ENCODE data around the gene MRGPRF. TPM values are rescaled to one million over a fixed set of nuclear protein-coding genes. Genes with fewer than 3 reads are reported as not detected.

Gene MRGPRF
- total RNA-seq, 1 experiment from 2014 or later: 0.76 TPM

- RAD21 ChIA-PET (ENCODE audit: low non-redundant PET in 1 of 2, low total read pairs in 2 of 2, uncharacterized antibody in 2 of 2, unreplicated experiment in 2 of 2): no interaction called here
- no peaks in the 10 kb centered on the region for H3K79me2 ChIP-seq (ENCODE audit: insufficient read depth, low read length)
- CTCF ChIA-PET: interaction anchor here (1.0 kb wide), 1 partner anchor 22 kb away, joined by 3 read pairs; no protein-coding TSS in a partner anchor
- intact Hi-C loops (cut with micrococcal nuclease): no loop called here
- no peak for DNase-seq (ENCODE audit: low read depth, low spot score)
- H4K20me1 ChIP-seq (ENCODE audit: insufficient read depth): no peaks in the 10 kb centered on the region
- POLR2A ChIA-PET: no interaction called here
- no peaks in the 10 kb centered on the region for H3K9me3 ChIP-seq (ENCODE audit: control insufficient read depth in 1 of 2, insufficient read depth in 1 of 2, low read depth in 1 of 2, low read length in 2 of 2)
- no peak overlapping the region for H3K4me3 ChIP-seq (replicated peaks in 1 of 2; ENCODE audit: low read depth in 1 of 2, low read length in 2 of 2)
- no peaks in the 10 kb centered on the region for H3K4me1 ChIP-seq (ENCODE audit: control insufficient read depth in 1 of 2, insufficient read depth in 2 of 2, low read length in 2 of 2)
- no peaks in the 10 kb centered on the region for H3K36me3 ChIP-seq (ENCODE audit: control insufficient read depth in 1 of 2, insufficient read depth in 2 of 2, low read length in 2 of 2)
- BruUV-seq (replicated peaks): no TSS peak
- H3K27me3 ChIP-seq (ENCODE audit: insufficient read depth, low read length): no peaks in the 10 kb centered on the region
- no peak overlapping the region for H3K27ac ChIP-seq (ENCODE audit: low read depth, low read length)
- H2AFZ ChIP-seq (ENCODE audit: low read depth, low read length, poor library complexity, severe bottlenecking): no peak overlapping the region
- no peaks in the 10 kb centered on the region for H3K9me2 ChIP-seq (ENCODE audit: insufficient read depth)
- no peak overlapping the region for H3K9ac ChIP-seq (ENCODE audit: low read length)
- H3K4me2 ChIP-seq (ENCODE audit: low read length): no peak overlapping the region
- no peak for TF ChIP-seq JUND (IDR thresholded peaks at IDR 0.05)
- TF ChIP-seq, protein P1, sequence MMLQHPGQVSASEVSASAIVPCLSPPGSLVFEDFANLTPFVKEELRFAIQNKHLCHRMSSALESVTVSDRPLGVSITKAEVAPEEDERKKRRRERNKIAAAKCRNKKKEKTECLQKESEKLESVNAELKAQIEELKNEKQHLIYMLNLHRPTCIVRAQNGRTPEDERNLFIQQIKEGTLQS (IDR thresholded peaks at IDR 0.05): no peak
- TF ChIP-seq REST (IDR thresholded peaks at IDR 0.05; ENCODE audit: low read depth): no peak
- TF ChIP-seq SIN3A (IDR thresholded peaks at IDR 0.05; ENCODE audit: low read depth): no peak
- TF ChIP-seq CEBPB (IDR thresholded peaks at IDR 0.05; ENCODE audit: low read depth): no peak
- TF ChIP-seq SRF (IDR thresholded peaks at IDR 0.05; ENCODE audit: low read depth): no peak
- TF ChIP-seq, protein P2, sequence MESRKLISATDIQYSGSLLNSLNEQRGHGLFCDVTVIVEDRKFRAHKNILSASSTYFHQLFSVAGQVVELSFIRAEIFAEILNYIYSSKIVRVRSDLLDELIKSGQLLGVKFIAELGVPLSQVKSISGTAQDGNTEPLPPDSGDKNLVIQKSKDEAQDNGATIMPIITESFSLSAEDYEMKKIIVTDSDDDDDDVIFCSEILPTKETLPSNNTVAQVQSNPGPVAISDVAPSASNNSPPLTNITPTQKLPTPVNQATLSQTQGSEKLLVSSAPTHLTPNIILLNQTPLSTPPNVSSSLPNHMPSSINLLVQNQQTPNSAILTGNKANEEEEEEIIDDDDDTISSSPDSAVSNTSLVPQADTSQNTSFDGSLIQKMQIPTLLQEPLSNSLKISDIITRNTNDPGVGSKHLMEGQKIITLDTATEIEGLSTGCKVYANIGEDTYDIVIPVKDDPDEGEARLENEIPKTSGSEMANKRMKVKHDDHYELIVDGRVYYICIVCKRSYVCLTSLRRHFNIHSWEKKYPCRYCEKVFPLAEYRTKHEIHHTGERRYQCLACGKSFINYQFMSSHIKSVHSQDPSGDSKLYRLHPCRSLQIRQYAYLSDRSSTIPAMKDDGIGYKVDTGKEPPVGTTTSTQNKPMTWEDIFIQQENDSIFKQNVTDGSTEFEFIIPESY (IDR thresholded peaks at IDR 0.05; ENCODE audit: extremely low read depth, insufficient replicate concordance, low read length): no peak
- TF ChIP-seq MAX (IDR thresholded peaks at IDR 0.05): no peak
- no peak for TF ChIP-seq ZFX (IDR thresholded peaks at IDR 0.05)
- no peak for TF ChIP-seq POLR2A (IDR thresholded peaks at IDR 0.05; ENCODE audit: borderline replicate concordance, extremely low read depth, insufficient read depth, insufficient read length)
- no peak for TF ChIP-seq ZNF274 (IDR thresholded peaks at IDR 0.05; ENCODE audit: low read depth, low read length)
- no peak for TF ChIP-seq FOSL1 (IDR thresholded peaks at IDR 0.05; ENCODE audit: low read depth)
- TF ChIP-seq, protein P3, sequence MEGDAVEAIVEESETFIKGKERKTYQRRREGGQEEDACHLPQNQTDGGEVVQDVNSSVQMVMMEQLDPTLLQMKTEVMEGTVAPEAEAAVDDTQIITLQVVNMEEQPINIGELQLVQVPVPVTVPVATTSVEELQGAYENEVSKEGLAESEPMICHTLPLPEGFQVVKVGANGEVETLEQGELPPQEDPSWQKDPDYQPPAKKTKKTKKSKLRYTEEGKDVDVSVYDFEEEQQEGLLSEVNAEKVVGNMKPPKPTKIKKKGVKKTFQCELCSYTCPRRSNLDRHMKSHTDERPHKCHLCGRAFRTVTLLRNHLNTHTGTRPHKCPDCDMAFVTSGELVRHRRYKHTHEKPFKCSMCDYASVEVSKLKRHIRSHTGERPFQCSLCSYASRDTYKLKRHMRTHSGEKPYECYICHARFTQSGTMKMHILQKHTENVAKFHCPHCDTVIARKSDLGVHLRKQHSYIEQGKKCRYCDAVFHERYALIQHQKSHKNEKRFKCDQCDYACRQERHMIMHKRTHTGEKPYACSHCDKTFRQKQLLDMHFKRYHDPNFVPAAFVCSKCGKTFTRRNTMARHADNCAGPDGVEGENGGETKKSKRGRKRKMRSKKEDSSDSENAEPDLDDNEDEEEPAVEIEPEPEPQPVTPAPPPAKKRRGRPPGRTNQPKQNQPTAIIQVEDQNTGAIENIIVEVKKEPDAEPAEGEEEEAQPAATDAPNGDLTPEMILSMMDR (IDR thresholded peaks at IDR 0.05 in 2 of 3, conservative IDR thresholded peaks at IDR 0.05 in 1 of 3; ENCODE audit: borderline replicate concordance in 1 of 3, insufficient read depth in 1 of 3, low read depth in 2 of 3, low read length in 2 of 3): no peak
- TF ChIP-seq RAD21 (IDR thresholded peaks at IDR 0.05; ENCODE audit: low read depth): no peak
- no peak for TF ChIP-seq POLR2AphosphoS5 (IDR thresholded peaks at IDR 0.05; ENCODE audit: low read depth, low read length)
- ATAC-seq: no peak
Measured at GRCh38 chr11:69022260-69022659, 9.2 kb upstream of the MRGPRF start.
